ENCODE measurements around the gene CLUH. TPM values are rescaled to one million over a fixed set of nuclear protein-coding genes. Genes with fewer than 3 reads are reported as not detected.
"Not testable (repeated sequence)": the region's sequence is repeated elsewhere in the genome, so short reads cannot be mapped to it uniquely, and the experiment has no call there.

CLUH gene
- total RNA-seq, 2 experiments from 2014 or later: 107 to 123 TPM

- intact Hi-C loops (cut with DNase I, micrococcal nuclease): no loop called here
- ChIA-PET POLR2A (no interaction called here), CTCF (interaction anchor here (0.6 kb wide), 2 partner anchors 779 to 1031 kb away, joined by 3 read pairs; no protein-coding TSS in a partner anchor)
- Mint-ChIP-seq H3K9me3 (ENCODE audit: low read depth) (no peaks in the 10 kb centered on the region), H3K4me1 (peaks cover 3% of the 10 kb centered on the region), H3K36me3 (ENCODE audit: low read depth) (peaks cover 33% of the 10 kb centered on the region), H3K4me3 (no peak overlapping the region), H3K27ac (no peak overlapping the region), H3K27me3 (no peaks in the 10 kb centered on the region)
- DNase-seq: no peak
- ATAC-seq: no peak
Observed at GRCh38 chr17:2700030-2700490, 11.5 kb downstream of the CLUH start.

GRCh38 chr17:2699216-2699805, 12.3 kb downstream of the CLUH start:
- DNase-seq; H3K27me3 Mint-ChIP-seq; POLR2A ChIA-PET; intact Hi-C loops (cut with DNase I, micrococcal nuclease); H3K27ac Mint-ChIP-seq; H3K9me3 Mint-ChIP-seq (ENCODE audit: low read depth); H3K4me3 Mint-ChIP-seq; H3K4me1 Mint-ChIP-seq; ATAC-seq: not testable (repeated sequence)
- CTCF ChIA-PET: interaction anchor here (0.6 kb wide), 2 partner anchors 778 to 1031 kb away, joined by 3 read pairs; no protein-coding TSS in a partner anchor
- peaks cover 27% of the 10 kb centered on the region for H3K36me3 Mint-ChIP-seq (ENCODE audit: low read depth)

GRCh38 chr17:2697611-2698162, 13.9 kb downstream of the CLUH start:
- H3K9me3 Mint-ChIP-seq (ENCODE audit: low read depth): no peaks in the 10 kb centered on the region
- POLR2A ChIA-PET: no interaction called here

GRCh38 chr17:2695961-2696760, 15.4 kb downstream of the CLUH start:
- Mint-ChIP-seq H3K36me3 (ENCODE audit: low read depth) (peaks cover 28% of the 10 kb centered on the region), H3K27me3 (no peaks in the 10 kb centered on the region), H3K9me3 (ENCODE audit: low read depth) (no peaks in the 10 kb centered on the region), H3K4me1 (no peaks in the 10 kb centered on the region), H3K27ac (no peak overlapping the region), H3K4me3 (no peak overlapping the region)
- ChIA-PET POLR2A (no interaction called here), CTCF (interaction anchor here (0.6 to 1.2 kb wide), 3 partner anchors 9 to 314 kb away, joined by 3 to 4 read pairs (median 3); no protein-coding TSS in a partner anchor)
- intact Hi-C loops (cut with DNase I, micrococcal nuclease): no loop called here
- ATAC-seq: no peak
- no peak for DNase-seq

More at GRCh38 chr17:2697611-2698162, 13.9 kb downstream of the CLUH start:
- CTCF ChIA-PET: interaction anchor here (0.7 kb wide), 1 partner anchor 209 kb away, joined by 3 read pairs; no protein-coding TSS in a partner anchor
- no peak overlapping the region for H3K27ac Mint-ChIP-seq
- DNase-seq (no peak), ATAC-seq (no peak)
- H3K4me1 Mint-ChIP-seq: no peaks in the 10 kb centered on the region
- H3K36me3 Mint-ChIP-seq (ENCODE audit: low read depth): peaks cover 34% of the 10 kb centered on the region
- H3K27me3 Mint-ChIP-seq: no peaks in the 10 kb centered on the region
- intact Hi-C loops (cut with DNase I, micrococcal nuclease): no loop called here
- no peak overlapping the region for H3K4me3 Mint-ChIP-seq

- no peak overlapping the region for H3K27ac Mint-ChIP-seq
- intact Hi-C loops (cut with DNase I, micrococcal nuclease): no loop called here
- H3K4me1 Mint-ChIP-seq: no peaks in the 10 kb centered on the region
- H3K9me3 Mint-ChIP-seq (ENCODE audit: low read depth): no peaks in the 10 kb centered on the region
- no peak overlapping the region for H3K4me3 Mint-ChIP-seq
- POLR2A ChIA-PET: interaction anchor here (1.0 kb wide), 1 partner anchor 14 kb away, joined by 4 read pairs; no protein-coding TSS in a partner anchor
- CTCF ChIA-PET: interaction anchor here (0.6 to 1.2 kb wide), 3 partner anchors 9 to 152 kb away, joined by 3 to 4 read pairs (median 3); no protein-coding TSS in a partner anchor
- no peaks in the 10 kb centered on the region for H3K27me3 Mint-ChIP-seq
- ATAC-seq: no peak
- no peak for DNase-seq
- peaks cover 26% of the 10 kb centered on the region for H3K36me3 Mint-ChIP-seq (ENCODE audit: low read depth)
Observed at GRCh38 chr17:2695243-2695960, 16.2 kb downstream of the CLUH start.

GRCh38 chr17:2694381-2695242, 17.0 kb downstream of the CLUH start:
- H3K27ac Mint-ChIP-seq: no peak overlapping the region
- H3K9me3 Mint-ChIP-seq (ENCODE audit: low read depth): no peaks in the 10 kb centered on the region
- H3K4me3 Mint-ChIP-seq: no peak overlapping the region
- ATAC-seq: no peak
- intact Hi-C loops (cut with DNase I, micrococcal nuclease): no loop called here
- peaks cover 25% of the 10 kb centered on the region for H3K36me3 Mint-ChIP-seq (ENCODE audit: low read depth)
- no peak for DNase-seq
- H3K27me3 Mint-ChIP-seq: no peaks in the 10 kb centered on the region
- ChIA-PET POLR2A (interaction anchor here (0.6 to 1.0 kb wide), 2 partner anchors 15 to 1506 kb away, joined by 4 read pairs; no protein-coding TSS in a partner anchor), CTCF (interaction anchor here (0.6 kb wide), 1 partner anchor 153 kb away, joined by 3 read pairs; no protein-coding TSS in a partner anchor)
- no peaks in the 10 kb centered on the region for H3K4me1 Mint-ChIP-seq

- ATAC-seq (no peak), DNase-seq (no peak)
- Mint-ChIP-seq H3K9me3 (ENCODE audit: low read depth) (no peaks in the 10 kb centered on the region), H3K4me3 (no peak overlapping the region), H3K27ac (no peak overlapping the region), H3K4me1 (peaks cover 6% of the 10 kb centered on the region), H3K36me3 (ENCODE audit: low read depth) (peaks cover 30% of the 10 kb centered on the region), H3K27me3 (no peaks in the 10 kb centered on the region)
- intact Hi-C loops (cut with DNase I, micrococcal nuclease): no loop called here
- CTCF ChIA-PET: no interaction called here
- POLR2A ChIA-PET: interaction anchor here (0.6 kb wide), 2 partner anchors 71 to 1506 kb away, joined by 3 to 4 read pairs; no protein-coding TSS in a partner anchor
Observed at GRCh38 chr17:2693561-2694380, 17.8 kb downstream of the CLUH start.

GRCh38 chr17:2692781-2693135, 18.8 kb downstream of the CLUH start:
- intact Hi-C loops (cut with DNase I, micrococcal nuclease): no loop called here
- Mint-ChIP-seq H3K4me1 (peaks cover 10% of the 10 kb centered on the region), H3K9me3 (ENCODE audit: low read depth) (no peaks in the 10 kb centered on the region), H3K27ac (no peak overlapping the region), H3K27me3 (no peaks in the 10 kb centered on the region), H3K36me3 (ENCODE audit: low read depth) (peaks cover 28% of the 10 kb centered on the region), H3K4me3 (no peak overlapping the region)
- ChIA-PET CTCF (interaction anchor here (0.5 kb wide), 2 partner anchors 289 to 1896 kb away, joined by 3 read pairs; no protein-coding TSS in a partner anchor), POLR2A (no interaction called here)
- no peak for ATAC-seq
- no peak for DNase-seq

GRCh38 chr17:2691965-2692780, 19.4 kb downstream of the CLUH start:
- POLR2A ChIA-PET: no interaction called here
- no peak overlapping the region for H3K27ac Mint-ChIP-seq
- intact Hi-C loops (cut with DNase I, micrococcal nuclease): no loop called here

More at GRCh38 chr17:2691965-2692780, 19.4 kb downstream of the CLUH start:
- Mint-ChIP-seq H3K4me3 (no peak overlapping the region), H3K27me3 (no peaks in the 10 kb centered on the region), H3K36me3 (ENCODE audit: low read depth) (peaks cover 25% of the 10 kb centered on the region), H3K4me1 (peaks cover 10% of the 10 kb centered on the region), H3K9me3 (ENCODE audit: low read depth) (no peaks in the 10 kb centered on the region)
- DNase-seq (no peak), ATAC-seq (no peak)
- CTCF ChIA-PET: interaction anchor here (0.5 to 0.6 kb wide), 2 partner anchors 289 to 921 kb away, joined by 3 read pairs; no protein-coding TSS in a partner anchor
